Hematopoietic multipotent progenitor cell treated with erythropoietin and hydrocortisone succinate and interleukin-3 and kit ligand, for 15 days (in vitro differentiated cells): ENCODE results near the gene RIMS4.

Experiments
- DNase-seq: peaks from one replicate; pipeline ENCODE4 v3.0.0-alpha.2; 2015; ENCODE audit warnings: low spot score

The RIMS4 gene

DNA sequence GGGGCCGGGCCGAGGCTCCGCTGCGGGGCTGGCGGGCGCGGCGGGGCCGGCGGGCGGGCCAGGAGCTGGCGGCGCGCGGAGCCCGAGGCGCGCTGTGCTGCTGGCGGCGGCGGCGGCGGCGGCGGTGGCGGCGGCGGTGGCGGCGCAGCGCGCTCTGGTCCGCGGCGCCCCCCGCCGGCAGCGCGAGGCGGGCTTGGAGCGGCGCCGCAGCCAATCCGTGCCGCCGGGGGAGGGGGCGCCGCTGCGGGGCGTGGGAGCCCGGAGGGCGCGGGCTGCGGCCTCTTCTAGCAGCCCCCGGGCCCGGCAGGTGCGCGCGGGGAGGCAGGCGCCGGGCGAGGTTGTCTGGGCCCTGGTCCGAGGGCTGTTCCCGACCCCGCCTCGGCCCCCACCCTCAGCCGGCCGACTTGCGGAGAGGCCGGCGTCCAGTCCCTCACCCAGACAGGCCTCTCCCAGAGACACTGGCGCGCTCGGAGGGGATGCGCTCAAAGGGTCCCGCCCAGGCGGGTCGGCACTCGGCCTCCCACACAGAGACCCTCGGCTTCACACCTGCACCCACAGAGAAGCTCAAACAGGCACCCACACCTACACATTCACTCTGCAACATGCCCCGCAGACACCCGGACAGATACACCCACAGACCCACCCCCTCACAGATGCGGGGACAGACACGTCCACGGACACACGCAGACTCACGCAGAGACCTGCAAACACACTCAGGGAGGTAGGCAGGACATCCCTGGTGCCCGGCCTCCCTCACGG is at the start of gene RIMS4:
Gene RIMS4 (minus strand): TSS at position 156 of the 759 bp plus-strand sequence. CDS start 275 bp downstream, outside the sequence.
- DNase-seq = no peak

DNA sequence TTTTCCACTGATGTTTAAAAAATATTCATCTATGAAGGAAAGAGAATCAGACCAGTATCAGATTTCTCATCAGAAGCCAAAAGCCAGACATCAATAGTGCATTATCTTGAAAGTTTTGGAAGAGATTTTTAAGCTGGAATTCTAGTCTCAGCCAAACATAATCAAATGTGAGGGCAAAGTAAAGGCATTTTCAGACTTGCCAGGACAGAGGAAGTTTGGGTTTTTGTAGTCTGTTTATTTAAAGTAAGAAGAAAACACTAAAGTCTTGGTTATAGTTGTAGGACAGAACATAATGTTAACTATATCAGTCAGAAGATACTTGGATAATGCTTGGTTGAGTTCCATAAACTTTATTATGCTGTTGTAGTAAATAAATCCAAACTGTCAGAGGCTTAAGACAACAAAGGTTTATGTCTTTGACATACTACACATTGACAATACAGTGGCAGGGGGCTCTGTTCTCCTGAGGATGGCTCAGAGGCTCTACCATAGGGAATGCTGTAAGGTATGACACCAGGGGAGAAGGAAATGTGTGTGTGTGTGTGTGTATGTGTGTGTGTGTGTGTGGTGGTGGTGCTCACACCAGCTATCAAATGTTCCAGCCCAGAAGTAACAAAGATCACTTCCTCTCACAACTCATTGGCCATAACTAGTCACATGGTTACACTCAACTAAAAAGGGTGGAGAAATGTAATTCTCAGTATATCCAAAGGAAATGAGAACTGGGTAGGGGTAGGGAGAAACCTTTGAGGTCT is 48.4 kb upstream of the RIMS4 start:
- no peak for DNase-seq

DNA sequence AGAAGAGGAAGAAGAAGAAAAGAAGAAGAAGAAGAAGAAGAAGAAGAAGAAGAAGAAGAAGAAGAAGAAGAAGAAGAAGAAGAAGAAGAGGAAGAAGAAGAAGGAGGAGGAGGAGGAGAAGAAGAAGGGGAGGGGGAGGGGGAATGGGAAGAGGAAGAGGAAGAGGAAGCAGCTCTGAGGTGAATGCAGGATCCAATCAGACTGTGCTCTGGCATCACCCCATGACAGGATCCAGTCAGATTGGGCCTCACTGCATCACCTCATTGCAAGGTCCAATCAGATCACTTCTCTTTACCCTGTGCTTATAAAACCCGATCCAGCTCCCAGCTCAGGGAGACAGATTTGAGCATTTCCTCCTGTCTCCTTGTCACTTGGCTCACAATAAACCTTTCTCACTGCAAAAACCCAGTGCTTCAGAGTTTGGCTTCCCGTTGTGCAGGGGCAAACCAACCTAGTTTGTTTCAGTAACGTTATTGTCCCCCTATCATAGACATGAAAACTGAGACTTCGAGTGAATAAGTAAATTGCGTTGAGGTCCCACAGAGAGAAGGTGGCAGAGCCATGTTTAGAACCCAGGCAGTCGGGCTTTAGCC is 46.6 kb upstream of the RIMS4 start:
- no peak for DNase-seq

DNA sequence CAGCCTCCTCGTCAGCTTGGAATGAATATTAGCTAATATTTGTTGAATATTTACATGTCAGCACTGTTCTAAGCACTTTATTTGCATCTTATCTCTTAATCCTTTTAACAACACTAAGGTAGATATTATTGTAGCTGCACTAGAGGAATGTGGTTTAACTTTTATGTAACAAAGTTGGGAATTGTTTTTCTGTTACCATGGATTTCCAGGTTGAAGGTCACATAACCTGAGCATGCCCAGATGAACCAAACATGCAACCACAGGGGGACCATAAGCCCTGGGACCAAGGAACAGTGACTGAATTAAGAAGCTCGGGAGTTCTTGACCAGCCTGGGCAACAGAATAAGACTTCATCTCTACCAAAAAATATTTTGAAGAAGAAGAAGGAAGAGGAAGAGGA is 46.1 kb upstream of the RIMS4 start:
- DNase-seq = no peak

DNA sequence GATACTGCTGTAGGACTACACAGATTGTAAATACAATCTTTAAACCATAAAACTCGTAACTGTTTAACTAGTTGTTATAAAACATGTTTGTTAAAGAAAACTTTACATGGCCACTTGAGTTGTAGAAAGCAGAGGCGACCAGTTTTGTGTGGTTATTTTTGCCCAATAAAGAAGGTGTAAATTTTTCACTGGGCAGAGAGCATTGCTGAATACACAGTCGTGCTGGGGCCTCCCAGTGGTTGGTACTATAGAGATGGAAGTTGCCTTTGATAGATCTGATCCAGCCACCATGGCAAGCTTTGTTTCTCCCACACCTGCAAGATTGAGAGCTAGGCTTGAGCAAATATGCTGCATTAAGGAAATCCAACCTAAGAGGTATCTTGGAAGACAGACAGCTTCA is 41.2 kb upstream of the RIMS4 start:
- DNase-seq = no peak

DNA sequence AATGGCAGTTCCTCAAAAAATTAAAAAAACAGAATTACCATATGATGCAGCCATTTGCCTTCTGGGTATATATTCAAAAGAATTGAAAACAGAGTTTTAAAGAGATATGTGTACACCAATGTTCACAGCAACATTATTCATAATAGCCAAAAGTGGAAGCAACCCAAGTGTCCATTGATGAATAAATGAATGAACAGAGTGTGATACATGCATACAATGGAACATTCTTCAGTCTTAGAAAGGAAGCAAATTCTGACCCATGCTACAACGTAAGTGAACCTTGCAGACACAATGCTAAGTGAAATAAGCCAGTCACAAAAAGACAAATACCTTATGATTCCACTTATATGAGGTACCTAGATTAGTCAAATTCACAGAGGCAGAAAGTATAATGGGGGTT is 40.5 kb upstream of the RIMS4 start:
- DNase-seq = no peak

DNA sequence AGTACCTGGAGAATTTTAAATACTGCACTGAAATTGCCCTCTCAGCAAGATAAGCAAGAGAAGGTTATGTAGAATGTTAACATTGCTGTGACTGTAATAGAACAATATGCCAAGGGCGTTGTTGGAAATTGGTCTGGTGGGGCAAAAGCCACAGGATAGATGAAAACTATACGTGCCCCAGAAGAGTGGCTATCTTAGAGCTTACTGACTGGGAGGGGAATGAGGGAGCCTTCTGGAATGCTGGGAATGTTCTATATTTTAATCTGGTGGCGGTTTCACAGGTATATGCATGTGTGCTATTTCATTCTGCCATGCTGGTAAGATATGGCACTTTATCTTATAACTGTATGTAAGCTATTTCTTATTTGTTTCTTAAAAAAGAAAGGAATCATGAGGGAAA is 39.9 kb upstream of the RIMS4 start:
- no peak for DNase-seq

DNA sequence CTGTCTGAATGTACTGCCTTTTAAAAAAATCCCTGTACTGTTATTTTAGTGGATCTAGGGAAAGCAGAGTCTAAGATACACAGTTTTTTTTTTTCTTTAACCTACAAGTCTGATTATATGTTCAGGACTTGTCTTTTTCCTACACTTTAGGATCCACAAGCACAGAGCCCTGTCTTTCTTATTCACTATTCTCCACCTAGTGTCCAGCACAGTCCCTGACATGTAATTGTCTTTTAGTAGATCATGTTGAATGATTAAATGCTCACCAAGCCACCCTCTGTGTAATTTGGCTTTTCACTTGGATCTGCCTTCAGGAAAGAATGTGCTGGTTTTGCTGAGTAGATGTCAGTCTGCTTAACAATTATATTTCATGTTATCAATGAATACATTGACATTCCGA is 39.4 kb upstream of the RIMS4 start:
- DNase-seq = no peak

DNA sequence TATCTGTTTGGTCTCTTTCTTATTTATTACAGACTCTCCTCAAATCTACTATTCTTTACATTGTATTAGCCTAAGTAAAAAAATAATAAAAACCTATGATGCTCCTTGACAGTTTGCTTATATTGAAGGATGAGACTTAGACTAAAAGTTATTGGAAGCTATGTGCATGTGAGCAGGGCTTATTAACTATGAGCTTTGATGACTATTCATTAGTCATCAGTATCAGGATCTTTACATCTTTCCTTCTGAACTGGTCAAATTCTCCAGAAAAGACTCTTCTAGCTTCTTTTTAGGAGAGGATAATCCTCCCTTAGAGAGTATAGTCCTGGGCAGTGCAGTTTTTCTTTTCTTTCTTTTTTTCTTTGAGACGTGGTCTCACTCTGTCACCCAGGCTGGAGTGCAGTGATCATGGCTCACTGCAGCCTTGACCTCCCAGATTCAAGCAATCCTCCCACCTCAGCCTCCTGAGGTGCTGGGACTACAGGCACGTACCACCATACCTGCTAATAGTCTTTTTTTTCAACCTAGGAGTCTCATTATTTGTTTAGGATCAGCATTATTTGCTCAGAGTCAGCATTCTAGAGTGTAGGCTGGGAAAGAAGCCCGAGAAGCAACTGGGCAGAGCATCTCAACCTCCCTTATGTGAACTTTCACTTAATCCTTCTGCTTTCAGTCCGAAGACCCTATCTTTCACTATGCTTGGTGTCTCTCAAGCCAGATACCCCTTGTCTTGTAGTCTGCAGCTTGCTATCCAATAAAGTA is 38.1 kb upstream of the RIMS4 start:
- DNase-seq = no peak

DNA sequence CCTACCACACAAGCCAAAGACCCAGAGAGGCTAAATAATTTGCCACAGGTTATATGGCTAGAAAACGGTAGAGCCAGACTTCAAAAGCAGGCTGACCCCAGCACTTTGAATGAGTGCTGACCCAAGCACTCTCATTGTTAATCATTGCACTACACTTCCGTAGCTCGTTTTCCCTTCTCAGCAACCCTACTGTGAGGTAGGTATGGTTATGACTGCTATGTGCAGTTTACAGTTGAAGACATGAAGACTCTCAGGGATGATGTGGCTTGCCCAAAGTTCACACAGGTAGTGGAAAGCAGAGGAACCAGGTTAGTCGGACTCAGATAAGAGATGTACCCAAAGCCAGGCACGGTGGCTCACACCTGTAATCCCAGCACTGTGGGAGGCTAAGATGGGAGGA is 33.5 kb upstream of the RIMS4 start:
- DNase-seq = no peak

DNA sequence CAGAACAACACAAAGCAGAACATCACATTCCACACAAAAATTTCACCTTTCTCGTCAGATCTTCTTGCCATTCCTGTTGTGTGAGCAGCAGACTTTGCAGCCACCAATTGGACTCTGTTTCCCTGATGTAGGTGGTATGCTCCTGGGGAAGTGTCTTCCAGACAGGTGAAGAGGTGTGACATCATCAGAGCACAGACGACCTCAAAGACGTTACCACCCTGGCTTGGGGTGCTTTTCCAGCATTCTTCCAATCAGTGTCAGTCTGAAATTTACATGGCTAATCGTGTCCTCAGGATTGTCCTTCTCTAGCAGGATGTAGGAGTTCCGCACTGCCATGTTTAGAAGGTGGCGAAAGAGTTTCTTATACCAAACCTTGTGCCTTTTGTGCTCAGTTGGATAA is 31.6 kb upstream of the RIMS4 start:
- DNase-seq = no peak

DNA sequence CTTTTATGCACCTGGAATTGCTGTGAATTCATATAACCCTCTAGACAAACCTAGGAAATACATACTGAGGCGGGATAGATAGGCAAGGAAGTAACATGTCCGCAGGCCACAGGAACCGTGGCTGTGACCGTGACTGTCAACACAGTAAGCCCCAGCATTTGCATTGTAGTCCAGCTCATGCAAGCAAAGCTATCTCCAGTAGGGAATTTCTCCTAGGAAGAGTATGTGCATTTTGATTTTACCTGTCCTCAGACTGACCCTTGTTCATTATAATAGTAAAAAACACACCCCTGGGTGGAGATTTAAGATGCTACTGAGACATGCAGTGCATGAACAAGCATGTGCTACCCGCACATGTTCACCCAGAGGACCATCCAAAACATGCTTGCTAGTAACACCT is 30.5 kb upstream of the RIMS4 start:
- DNase-seq = no peak

DNA sequence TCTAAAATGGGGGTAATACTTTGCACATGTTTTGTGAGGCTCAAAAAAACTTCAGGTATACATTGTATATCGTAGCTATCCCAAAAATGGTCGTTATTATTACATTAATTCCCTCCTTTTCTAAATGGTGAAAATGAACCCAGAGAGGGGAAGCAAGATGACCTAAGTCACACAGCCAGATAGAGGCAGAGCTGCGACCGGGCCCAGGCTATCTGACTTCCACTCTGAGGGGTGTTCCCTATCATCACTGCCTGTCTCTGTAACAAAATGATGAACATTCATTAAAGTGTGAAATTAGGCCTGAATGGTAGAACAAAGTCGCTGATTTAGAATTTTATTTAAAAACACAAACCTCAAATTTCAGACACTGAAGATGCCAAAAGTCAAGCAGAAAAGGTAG is 29.1 kb upstream of the RIMS4 start:
- DNase-seq = no peak

DNA sequence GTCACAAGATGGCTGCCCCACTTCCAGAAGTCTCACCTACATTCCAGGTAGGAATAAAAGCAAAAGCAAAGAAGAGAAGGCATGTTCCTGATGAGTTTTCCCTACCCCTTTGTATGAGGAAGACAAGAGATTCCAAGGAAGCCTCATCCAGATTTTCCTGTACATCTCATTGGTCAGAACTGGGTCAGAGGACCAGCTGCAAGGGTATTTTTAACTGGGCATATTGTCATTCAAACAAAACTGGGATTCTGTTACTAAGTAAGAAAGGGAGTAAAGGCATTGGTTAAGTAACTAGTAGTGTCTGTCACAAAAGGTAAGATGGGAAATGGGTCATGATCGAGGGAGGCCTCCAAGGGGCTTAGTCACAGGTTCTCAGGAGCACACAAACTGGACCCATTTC is 28.2 kb upstream of the RIMS4 start:
- DNase-seq = no peak

DNA sequence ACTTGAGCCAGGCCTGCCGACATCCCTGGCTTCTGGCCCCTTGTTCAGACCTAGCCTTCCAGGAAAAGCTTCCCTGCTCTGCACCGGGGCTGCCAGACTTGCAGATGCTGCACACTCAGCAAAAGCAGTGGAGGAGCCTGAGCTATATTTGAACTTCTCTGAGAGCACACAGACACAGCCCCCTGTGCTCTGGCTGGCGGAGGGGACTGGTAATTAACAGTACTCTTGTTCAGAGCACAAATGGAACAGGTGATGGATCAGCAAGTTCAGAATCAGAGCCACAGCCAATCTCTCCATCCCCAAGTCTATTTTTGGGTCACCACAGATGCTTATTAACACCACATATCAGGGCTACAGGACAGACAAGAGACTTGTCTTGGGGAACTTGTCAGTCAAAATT is 27.6 kb upstream of the RIMS4 start:
- no peak for DNase-seq

DNA sequence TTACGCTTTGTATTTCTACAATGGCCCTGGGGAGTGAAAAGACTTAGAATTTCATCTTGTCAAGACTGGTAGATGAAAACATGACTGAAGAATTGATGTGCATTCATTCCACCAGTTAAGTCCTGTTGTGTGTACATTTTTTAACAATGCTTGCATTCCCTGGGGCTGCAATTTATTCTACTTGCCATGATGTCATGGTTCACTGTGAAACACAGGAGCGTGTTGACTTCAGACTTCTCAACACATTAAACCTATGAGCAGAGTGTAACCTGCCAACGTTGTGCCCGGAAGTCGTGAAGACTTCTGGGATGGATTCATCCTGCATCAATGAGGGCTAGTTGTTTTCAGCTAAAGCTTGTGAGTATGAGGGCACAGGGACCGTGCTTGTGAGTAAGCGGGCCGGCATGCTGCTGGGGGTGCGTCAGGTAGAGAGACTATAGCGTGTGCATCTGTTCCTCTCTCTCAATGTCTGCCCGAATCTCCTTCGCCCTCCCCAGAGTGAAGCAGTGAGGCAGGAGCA is 26.3 kb upstream of the RIMS4 start:
- DNase-seq = no peak

DNA sequence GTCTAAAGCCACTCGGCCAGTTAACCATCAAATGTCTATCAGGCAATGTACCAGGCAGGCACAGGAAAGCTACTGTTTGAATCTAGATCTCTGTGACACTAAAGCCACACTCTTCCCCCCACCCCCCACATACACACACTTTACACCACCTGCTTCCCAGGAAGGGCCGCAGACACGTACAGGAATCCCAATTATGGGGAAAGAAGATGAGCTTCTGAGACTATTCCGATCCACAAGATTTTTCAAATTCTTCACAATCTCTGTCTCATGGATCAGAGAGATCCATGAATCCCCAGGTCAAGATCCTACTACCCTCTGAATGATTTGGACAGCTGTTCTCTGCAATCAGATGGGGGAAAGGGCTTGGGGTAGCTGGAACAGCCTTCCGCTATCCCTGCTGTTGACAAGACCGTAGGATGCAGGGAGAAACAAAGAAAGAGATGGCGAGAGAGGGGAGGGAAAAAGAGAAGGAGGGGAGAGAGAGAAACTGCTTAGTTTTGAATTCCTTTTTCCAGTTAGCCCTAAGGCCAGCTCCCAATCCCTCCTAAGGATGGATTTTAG is 25.4 kb upstream of the RIMS4 start:
- no peak for DNase-seq

DNA sequence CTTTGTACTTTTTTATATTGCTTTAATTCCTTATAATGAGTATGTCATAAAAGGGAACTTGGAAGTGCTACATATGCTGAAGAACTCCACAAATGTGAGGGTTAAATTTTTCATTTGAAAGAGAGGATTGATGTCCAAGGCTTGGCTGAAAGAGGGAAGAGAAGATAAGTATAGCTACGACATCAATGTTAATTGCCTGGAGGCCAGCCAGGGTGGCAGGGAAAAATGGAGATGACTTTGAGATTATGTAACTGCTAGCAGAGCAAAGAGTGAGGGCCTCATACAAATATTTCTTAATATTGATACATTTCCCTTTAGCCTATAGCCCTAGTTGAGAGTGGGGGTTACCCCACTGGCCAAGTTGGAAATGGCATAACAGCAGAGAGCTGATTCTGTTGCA is 24.8 kb upstream of the RIMS4 start:
- no peak for DNase-seq

DNA sequence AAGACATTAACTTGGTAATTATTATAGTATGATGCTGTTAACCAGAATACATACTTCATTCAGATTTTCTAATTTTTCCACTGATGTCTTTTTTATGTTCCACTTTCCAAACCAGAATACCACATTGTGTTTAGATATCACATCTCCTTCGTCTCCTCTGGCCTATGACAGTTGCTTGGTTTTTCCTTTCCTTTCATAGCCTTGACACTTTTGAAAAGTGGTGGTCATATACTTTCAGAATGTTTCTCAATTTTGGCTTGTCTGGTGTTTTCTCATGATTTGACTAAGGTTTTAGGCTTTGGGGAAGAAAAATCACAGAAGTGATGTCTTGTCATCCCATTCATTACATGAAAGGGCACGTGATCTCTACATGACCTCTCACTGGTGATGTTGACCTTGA is 24.3 kb upstream of the RIMS4 start:
- DNase-seq = no peak

DNA sequence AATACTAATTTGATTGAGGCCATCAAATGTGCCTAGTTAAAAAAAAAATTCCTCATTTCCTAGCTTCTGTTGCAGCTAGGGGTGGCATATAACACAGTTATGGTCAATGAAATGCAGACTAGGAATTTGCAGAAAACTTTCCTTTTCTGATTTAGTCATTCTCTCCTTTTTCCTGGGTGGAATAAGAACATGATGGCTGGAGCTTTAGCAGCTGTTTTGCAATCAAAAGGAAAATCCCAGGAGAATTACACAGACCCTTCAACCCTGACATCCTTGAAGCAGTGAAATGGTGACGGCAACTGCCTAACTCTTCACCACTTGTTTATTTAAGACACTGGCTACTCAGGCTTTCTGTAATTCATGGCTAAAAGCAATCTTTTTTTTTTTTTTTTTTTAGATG is 23.1 kb upstream of the RIMS4 start:
- DNase-seq = no peak

DNA sequence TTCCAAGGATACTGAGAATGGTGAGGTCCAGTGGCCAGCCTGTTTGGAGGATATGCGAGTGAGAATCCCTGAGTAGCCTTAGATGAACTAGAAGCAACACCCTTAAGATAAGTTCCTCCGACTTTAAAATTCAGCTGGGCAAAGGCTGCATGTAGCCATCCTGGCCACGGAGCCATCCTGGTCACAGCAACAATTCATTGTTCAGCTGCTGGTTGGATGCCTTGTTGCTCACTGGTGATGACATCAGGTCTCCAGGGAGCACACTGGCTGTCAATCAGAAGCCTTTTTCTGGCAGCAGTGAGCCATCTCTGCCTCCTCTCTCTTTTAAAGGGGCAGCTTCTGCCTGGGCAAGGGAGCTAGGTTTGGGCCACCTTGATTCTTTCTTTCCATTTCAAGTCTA is 22.4 kb upstream of the RIMS4 start:
- no peak for DNase-seq

DNA sequence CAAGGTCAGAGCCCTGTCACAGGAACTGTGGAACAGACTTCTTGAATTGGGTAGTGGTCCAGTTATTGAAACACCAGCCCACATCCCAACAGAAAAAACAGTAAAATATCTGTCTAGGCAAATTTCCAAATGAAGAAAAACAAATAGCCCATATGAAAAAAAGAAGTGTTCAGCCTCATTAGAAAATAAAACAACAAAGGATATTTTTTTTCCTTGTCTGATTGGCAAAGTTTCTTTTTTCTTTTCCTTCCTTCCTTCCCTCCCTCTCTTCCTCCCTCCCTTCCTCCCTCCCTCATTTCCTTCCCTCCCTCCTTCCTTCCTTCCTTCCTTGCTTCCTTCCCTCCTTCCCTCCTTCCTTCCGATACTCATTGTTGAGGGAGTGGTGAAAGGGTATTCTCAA is 20.6 kb upstream of the RIMS4 start:
- DNase-seq = no peak
